GM18907 (cell line): ENCODE data around the gene ZBTB7A.

Experiments
- ATAC-seq: cut with Tn5 transposase; IDR thresholded peaks from one replicate; pipeline ENCODE4 v1.9.1; 2021; ENCODE audit warnings: mild to moderate bottlenecking, moderate library complexity; ENCODE audit not compliant: unreplicated experiment

ZBTB7A gene

DNA sequence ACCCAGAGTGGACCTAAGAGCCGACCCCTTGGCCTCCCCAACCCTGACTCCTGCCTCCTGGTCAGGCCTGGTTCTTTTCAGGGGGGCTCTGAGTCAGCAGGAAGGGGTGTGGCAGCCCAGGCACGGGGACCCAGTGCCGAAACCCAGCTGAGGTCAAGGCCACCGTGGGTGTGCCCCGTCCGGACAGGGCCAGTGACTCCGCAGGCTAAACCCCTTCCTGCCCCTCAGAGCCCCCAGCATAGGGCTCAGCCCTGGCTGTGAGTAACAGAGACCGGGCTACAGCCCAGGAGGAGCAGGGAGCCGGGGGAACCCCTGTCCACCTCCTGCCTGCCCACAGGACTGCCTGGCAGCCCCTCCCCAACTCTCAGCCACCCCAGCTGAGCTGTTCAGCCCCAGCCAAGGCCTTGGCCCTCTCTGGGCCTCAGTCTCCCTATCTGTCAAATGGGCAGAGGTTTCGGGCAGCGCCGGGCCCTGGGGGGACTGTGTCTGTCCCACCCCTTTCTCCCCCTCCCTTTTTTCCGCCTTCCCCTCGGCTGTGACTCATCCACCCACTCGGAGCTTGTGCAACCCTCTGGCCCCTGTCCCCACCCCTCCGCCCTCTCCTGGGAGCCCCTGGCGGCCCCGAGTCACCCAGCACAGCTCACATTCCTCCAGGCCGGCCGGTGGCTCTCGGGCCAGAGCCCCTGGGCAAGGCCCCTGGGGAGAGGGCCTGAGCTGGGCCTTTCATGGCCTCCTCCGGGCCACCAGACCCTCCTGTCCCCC is 8.6 kb downstream of the ZBTB7A start:
- no peak for ATAC-seq

DNA sequence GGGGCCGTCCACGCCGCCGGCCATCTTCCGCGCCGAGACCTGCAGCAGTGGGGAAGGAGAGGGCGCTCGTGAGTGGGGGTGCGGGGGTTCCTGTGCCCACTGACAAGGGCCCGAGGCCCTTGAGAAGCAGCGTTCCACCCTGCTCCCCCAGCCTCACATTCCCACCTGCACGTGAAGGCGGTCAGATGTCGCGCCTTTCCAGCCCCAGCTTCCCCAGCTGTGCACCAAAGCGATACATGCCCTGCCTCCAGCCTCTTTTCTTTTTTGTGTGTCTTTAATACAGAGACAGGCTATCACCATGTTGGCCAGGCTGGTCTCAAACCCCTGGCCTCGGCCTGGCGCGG is 11.5 kb downstream of the ZBTB7A start:
- ATAC-seq = no peak

DNA sequence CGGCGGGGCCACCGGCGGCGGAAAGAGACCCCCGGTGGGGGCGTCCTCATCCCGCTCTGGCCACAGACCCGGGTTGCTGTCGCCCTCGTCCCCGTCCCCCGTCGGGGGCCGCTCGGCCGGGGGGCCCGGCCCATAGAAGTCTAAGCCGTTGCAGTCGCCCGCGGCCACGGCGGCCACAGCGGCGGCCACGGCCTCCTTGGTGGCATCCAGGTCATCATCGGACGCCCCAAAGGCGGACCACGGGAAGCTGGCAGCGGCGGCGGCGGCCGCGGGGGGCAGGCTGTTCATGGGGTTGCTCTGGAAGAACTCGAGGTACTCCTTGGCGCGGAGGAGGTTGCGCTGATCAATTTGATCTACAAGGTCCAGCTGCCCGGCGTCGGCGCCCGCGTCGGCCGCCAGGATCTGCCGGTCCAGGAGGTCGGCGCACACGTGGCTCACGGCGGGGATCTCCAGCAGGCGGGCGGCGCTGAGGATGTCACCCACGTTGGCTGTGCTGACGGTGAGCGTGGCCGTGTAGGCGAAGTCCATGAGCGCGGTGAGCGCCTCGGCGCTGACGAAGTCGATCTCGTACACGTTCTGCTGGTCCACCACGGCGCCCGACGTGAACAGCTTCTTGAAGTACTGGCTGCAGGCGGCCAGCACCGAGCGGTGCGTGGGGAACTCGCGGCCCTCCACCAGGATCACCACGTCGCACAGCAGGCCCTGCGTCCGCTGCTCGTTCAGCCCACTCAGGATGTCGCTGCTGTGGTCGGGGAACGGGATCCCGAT is 12.1 kb downstream of the ZBTB7A start:
- no peak for ATAC-seq

DNA sequence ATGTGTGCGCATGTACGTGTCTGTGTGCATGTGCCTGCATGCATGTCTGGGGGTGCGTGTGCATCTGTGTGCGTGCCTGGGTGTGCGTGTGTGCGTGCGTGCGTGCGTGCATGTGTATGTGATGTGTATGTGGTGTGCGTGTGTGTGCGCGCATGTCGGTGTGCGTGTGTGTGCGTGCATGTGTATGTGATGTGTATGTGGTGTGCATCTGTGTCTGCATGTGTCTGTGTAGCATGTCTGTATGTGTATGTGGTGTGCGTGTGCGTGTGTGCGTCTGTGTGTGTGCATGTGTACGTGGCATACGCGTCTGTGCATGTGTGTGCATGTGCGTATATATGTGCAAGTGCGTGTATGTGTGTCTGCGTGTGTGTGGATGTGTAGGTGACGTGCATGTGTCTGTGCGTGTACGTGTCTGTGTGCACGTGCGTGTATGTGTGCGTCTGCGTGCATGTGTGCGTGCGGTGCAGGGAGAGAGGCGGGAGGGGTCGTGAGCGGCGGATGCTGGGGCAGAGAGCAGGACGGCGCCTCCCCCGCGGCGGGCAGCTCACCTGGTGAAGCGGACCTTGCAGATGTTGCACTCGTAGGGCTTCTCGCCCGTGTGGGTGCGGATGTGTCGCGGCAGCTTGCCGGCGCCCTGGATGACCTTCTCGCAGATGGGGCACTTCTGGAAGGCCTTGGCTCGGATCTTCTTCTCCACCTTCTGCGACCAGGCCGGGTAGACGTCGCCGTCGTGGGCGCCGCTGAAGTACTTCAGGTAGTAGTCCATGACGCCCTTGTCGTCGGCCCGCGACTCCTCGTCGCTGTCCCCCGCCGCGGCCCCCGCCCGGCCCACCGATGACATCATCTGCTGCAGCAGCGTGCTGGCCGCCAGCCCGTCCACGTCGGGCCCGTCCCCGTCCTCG is 13.0 kb downstream of the ZBTB7A start:
- ATAC-seq = no peak

DNA sequence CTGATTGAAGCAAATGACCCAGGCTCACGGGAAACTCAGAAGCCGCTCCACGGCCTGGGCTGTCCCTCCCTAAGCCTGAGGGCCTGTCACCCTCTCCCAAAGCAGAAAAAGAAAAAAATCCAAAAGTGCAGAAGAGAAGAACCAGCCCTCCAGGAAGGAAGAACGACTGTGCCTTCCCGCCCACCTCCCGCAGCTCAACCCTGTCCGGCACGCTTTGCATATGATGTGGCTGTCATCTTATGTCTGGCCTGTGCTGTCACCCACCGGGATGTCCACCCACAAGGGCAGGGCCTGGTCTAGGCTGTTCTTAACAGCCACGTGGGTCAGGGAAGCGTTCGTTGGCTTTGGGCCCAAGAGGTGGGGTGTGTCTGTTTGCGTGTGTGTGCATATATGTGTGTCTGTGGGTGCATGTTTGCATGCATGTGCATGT is 13.7 kb downstream of the ZBTB7A start:
- ATAC-seq = no peak

DNA sequence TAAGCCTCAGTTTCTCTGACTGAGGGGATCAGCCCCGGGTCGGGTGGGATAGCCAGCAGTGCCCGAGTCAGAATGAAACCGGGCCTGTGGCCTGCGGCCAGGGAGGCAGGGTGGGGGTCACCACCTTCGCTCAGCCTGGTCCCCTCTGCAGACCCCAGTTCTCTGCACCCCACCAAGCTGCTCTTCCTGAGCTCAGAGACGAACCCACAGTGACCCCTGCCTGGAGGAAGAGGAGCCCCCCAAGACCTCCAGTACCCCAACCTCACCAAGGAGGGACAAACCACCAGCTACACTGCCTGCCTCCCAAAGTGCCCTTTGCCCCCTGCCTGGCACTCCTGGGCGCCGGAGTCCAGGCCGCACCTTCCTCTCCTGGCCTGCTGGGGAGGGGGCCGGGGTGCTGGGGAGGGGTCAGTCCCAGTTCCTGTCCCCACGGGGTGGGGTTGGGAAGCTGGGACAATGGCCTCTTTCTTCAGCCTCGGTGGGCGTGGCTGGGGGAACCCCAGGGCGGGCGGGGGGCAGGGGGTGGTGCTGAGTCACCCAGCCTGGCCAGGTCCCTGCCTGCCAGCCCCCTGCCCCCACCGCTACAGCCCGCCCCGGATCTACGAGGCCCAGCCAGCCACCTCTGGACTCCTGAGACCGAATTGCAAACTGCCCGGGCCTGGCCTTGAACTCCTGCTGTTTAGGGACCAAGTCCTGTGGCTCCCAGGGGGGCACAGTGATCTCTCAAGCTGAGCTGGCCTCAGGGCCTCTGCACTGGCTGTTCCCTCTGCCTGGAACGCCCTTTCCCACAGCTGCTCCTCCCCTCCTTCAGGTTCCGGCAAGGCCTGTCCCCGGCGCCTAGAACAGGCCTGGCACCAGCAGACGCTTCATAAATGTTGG is 14.3 kb downstream of the ZBTB7A start:
- no peak for ATAC-seq

DNA sequence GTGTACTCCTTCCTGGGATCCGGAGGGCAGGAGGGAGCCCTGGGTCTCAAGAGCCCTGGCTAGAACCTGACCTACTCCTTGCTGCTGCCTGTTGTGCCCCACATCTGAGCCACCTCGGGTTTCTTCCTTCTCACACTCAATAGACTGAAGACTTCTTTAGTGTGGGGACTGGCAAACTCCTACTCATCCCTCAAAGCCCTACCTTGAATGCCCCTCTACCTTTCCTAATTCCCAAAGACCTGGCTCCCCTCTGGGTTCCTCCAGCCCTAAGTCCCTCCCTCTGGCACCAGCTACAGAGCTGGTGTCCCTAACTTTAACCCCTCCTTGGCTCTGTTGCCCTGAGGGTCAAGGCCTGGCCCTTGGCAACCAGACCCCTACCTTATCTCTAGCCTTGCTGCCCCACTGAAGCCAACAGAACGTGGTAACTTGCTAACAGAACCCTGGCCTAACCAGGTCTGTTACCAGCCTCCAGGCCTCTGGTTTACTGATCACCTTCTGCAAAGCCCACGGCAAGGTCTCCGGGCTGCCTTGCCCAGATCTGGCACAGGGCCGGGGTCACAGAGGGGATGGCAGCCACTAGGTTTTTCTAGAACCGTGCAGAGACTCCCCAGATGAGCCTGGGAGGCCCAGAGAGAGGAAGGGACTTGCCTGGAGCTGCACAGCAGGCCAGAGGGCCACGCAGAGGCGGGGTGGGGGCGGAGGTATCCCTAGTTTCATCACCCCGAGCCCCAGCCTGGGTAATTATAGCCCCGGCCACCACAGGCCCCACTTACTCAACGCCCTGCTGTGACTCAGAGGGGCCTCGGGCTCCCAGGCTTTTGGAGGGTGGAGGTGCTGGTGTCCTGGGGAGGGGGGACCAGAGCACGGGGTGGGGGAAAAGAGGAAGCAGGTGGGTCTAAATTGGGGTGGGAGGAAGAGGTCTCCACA is 15.3 kb downstream of the ZBTB7A start:
- no peak for ATAC-seq

DNA sequence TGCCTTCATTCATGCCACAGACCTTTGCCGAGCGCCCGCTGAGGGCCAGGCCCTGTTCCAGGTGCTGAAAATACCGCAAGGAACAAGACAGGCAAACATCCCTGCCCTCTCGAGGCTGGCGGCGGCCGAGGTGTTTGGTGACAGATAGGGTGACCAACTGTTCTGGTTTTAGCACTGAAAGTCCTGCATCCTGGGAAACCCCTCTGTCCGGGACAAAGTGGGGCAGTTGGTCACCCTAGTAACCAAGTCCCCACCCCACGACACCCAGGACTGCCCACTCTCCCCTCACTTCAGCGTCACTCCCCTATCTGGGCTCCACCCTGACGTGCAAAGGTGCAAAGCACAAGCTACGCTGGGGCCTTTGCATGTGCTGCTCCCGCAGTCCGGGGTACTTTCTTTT is 17.3 kb downstream of the ZBTB7A start:
- no peak for ATAC-seq

DNA sequence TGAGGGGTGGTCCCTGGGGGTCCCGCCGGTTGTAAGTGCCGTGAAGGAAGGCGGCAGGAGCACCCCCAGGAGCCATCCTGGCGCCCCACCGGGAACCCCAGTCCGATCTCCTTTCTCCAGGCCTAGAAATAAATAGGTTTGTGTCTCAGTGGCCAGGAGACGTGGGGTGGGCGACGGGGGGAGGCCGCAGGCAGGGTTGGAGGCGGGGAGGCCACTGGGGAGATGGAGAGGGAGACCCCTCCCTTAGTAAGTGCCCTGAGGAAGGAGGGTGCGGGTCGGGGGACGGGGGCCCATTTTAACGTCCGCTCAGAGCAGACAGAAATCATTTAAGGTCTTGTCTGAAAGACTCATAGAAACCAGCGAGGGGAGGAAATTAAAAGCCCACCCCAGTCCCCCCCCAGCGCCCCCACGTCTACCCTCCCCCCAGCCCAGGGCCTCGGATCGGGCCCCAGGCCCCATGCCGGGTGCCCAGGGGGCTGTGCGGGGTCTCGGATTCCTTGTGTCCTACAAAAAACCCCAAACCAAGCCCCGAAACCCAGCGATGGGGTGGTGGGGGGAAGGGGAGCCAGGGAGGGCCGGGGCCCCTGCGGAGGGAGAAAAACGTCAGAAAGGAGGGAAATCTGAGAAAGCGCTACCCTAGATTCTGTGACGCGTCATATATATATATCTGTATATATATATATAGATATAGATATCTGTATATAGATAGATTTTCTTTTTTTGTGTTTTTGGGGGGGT is 19.6 kb downstream of the ZBTB7A start:
- ATAC-seq = no peak

DNA sequence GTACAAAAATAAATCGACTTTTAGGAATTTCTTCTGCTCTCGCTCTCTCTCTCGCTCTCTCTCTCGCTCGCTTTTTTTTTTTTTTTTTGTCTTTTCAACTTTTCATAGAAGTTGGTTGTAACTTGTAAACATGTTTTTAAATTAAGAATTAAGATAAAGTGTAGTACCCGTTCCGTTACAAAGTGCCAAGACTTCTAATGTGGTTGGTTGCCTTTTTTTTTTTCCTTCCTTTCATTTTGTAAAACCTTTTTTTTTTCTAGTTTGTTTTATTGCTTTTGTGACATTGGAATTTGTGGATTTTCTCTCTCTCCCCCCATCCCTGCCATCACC is 20.4 kb downstream of the ZBTB7A start:
- ATAC-seq = no peak

DNA sequence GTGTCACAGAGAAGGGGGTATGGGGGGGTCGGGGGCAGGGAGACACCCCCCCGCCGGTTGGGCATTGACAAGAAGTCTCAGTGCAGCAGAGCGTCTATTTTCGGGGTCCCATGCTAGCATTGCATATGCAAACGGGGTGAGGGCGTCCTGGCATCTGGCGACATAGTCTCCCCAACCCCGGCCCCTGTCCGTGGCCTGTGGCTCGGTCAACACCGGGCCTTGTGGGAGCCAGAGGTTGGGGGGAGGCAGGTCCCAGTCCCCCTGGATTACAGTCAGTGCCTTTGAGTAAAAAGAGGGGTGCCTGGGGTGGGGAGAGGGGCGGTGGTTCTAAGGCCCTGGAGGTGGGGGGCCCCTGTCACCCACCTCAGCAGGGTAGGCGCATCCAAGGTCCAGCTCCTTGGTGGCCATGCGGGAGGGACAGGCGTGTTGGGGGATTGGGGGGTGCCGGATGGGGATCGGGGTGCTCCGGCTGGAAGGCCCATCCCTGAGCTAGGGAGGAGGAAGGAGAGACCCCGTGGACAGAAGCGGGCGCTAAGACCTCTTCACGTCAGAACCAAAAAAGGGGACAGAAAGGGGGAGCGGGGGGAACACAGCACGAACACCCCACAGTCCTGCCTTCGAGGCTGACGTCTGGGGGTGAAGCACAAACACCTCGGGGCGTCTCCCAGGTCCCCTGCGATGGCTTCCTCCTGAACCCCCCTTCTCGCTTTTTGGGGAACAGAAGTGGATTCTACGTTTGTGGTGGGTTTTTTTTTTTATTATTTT is 20.9 kb downstream of the ZBTB7A start:
- no peak for ATAC-seq

DNA sequence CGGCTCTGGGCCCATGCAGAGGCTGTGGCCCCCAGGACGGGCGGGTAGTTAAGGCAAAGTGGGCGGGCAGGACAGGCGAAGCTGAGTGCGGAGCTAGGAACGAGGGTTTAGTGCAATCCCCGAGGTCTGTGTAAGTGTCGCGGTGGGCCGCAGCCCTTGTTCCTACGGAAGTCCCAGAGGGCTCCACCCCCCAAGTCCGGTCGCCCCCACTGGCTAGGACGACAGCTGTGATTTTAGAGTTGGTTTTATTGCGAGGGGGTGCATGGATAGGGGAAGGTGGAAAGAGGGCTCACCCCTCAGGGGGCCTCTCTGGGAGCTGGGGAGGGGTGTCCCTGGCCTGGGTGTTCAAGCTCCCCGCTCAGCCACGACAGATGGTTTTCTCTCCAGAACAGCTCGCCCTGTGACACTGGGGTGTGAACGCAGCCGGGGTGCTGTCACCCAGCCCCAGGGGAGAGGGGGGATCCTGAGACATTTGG is 21.7 kb downstream of the ZBTB7A start:
- no peak for ATAC-seq

DNA sequence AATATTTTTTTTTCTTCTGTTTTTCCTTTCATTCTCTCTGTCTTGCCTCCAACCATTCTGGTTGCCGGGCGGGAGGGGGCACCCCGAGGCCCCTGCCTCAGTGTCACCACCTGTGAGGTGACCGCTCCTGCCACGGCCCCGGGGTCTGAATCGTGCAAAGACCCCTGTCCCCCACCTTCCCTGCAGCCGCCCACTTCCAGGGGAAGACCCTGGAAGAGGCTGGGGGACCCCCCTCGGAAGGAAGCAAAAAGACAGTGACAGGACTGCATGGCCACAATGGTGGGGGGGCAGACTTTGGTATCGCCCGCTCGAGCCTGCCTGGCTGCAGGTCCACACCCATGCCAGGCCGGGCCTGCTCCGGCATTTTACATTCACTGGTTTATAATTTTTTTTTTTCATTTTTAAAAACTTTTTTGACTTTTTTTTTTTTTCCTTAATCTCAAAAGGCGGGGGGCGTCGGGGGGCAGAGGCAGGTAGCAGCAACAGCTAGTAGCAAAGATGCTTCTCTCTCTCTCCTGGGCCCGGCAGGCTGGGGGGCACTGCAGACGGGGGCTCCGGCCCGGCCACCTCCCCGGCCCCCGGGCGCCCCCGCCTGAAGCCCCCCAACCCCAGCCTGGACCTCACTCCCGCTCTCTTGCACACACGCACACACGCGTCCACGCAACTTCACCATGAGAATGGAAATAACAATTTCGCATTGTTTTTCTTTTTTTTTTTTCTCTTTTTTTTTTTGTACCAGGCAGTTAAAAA is 22.6 kb downstream of the ZBTB7A start:
- no peak for ATAC-seq

DNA sequence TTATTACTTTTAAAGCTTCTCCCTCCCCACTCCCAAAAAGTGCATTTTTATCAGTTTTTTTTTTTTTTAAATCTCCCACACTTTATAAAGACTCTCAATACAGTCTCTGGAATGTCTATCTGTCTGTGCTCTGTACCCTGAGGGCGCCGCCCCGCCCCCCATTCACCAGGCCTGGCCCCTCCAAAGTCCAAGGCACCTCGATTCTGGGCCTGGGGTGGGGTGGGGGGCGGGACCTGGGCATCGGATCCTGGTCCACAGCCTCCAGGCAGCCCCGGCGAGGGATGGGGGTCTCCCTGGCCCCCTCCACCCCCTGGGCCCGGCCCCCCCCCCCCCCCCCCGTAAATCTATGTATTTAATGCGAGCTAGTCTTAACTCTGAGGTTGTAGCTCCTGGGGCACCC is 23.3 kb downstream of the ZBTB7A start:
- no peak for ATAC-seq

DNA sequence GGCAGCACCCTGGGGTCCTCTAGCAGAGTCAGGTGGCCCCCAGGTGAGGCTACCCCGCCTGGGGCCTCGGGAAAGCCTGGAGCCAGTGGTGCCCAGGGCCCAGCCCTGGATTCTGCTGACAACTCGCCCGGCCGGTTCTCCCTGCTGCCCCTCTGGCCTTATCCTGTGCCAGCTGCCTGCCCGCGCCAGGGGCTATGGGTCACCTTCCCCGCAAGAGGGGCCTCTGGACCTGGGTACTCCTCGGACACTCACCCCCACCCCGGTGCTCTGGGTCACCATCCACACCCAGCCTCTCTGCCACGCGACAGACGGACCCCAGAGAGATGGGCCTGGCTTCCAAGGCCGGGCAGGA is 24.0 kb downstream of the ZBTB7A start:
- no peak for ATAC-seq

DNA sequence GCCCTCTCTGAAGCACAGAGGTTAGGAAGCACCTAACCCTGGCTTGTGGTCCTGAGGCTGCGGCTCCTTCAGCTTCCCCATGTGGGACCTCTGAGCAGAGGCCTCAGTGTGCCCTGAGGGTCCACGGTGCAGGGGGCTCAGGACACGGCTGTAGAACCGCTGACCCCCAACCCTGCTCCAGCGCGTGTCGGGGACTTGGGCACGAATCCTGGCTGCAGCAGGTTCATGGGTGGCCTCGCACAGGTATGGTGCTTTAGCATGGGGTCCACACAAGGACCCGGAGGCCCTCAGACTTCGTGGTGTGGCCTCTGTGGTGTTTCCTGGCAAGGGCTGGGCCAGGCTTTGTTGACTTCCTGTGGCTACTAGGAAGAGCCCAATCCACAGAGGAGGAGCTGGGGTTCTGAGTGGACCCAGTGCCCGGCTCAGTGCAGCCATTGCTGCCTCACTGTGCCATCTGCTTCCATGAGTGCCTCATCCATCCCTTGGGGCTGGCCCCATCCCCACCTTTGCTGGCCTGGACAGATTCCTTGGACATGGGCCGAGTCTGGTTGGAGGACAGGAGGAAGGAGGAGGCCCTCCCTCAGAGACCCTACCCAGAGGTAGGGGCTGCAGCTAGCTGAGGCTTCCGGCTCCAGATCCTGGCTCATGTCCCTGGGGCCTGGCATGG is 24.5 kb downstream of the ZBTB7A start:
- no peak for ATAC-seq
